ENCODE data around the gene RPGRIP1L.

DNA sequence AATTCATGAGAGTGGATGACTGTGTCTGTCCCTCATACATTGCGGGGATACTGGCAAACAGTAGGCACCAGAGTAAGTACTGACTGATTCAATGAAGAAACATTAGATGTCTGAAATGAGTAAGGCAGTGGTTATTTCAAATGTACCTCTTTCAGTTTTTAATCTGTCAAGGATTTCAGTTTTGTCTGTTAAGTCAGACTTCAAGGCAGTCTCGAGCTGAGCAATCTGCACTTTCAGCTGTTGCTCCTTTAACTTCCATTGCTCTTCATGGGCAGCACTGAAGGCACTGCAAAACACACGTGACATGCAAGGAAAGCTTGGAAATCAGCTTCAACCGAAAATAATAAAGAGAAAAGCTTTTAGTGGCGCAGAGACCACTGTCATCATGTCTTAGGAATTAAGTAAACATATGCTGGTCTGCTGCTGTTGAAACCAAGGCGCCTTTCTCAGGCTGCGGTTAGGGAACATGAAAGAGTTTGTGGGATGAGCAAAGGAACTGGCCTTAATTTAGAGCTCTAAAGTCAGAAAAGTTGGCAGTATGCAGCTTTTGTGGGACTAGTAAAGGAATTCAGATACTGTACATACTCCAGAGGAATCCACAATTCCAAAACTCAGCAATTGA, 38.8 kb downstream of the RPGRIP1L start:
- TF ChIP-seq POLR2AphosphoS5 (IDR thresholded peaks at IDR 0.05; ENCODE audit: low read depth, low read length): no peak
- TF ChIP-seq, protein P1, sequence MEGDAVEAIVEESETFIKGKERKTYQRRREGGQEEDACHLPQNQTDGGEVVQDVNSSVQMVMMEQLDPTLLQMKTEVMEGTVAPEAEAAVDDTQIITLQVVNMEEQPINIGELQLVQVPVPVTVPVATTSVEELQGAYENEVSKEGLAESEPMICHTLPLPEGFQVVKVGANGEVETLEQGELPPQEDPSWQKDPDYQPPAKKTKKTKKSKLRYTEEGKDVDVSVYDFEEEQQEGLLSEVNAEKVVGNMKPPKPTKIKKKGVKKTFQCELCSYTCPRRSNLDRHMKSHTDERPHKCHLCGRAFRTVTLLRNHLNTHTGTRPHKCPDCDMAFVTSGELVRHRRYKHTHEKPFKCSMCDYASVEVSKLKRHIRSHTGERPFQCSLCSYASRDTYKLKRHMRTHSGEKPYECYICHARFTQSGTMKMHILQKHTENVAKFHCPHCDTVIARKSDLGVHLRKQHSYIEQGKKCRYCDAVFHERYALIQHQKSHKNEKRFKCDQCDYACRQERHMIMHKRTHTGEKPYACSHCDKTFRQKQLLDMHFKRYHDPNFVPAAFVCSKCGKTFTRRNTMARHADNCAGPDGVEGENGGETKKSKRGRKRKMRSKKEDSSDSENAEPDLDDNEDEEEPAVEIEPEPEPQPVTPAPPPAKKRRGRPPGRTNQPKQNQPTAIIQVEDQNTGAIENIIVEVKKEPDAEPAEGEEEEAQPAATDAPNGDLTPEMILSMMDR (IDR thresholded peaks at IDR 0.05): no peak
- TF ChIP-seq, protein P2, sequence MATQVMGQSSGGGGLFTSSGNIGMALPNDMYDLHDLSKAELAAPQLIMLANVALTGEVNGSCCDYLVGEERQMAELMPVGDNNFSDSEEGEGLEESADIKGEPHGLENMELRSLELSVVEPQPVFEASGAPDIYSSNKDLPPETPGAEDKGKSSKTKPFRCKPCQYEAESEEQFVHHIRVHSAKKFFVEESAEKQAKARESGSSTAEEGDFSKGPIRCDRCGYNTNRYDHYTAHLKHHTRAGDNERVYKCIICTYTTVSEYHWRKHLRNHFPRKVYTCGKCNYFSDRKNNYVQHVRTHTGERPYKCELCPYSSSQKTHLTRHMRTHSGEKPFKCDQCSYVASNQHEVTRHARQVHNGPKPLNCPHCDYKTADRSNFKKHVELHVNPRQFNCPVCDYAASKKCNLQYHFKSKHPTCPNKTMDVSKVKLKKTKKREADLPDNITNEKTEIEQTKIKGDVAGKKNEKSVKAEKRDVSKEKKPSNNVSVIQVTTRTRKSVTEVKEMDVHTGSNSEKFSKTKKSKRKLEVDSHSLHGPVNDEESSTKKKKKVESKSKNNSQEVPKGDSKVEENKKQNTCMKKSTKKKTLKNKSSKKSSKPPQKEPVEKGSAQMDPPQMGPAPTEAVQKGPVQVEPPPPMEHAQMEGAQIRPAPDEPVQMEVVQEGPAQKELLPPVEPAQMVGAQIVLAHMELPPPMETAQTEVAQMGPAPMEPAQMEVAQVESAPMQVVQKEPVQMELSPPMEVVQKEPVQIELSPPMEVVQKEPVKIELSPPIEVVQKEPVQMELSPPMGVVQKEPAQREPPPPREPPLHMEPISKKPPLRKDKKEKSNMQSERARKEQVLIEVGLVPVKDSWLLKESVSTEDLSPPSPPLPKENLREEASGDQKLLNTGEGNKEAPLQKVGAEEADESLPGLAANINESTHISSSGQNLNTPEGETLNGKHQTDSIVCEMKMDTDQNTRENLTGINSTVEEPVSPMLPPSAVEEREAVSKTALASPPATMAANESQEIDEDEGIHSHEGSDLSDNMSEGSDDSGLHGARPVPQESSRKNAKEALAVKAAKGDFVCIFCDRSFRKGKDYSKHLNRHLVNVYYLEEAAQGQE (IDR thresholded peaks at IDR 0.05; ENCODE audit: insufficient read depth in 1 of 2, low read depth in 2 of 2, low read length in 1 of 2): no peak
